ENCODE results near the gene FSTL1. TPM values are rescaled to one million over a fixed set of nuclear protein-coding genes. Genes with fewer than 3 reads are reported as not detected.

FSTL1 gene
- total RNA-seq, 3 donors from 2014 or later (not counting 1 experiment from before 2014, with no cell fraction given) = 1.1 to 1.9 (median 1.4) TPM

DNA sequence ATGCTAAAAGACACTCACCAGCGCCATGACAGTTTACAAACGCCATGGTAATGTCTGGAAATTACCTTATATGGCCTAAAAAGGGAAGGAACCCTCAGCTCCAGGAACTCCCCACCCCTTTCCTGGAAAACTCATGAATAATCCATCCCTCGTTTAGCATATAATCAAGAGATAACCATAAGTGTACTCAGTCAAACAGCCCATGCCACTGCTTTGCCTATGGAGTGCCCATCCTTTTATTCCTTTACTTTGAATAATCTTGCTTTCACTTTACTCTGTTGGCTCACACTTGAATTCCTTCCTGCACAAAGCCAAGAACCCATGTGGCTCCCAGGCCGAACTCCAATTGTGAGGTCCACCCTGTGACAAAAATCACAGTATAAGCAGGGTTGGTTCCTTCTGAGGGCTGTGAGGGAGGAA is 19.1 kb upstream of the FSTL1 start:
- 79% methylated on average over 4 of the region's 4 CpGs for WGBS (ENCODE audit: insufficient coverage)
- ATAC-seq (no peak), DNase-seq (no peak)
- no peaks in the 10 kb centered on the region for H3K4me1 ChIP-seq (ENCODE audit: control insufficient read depth, insufficient read depth, low read length)
- H3K27ac ChIP-seq (ENCODE audit: low read length) = no peak overlapping the region
- H3K4me1 Mint-ChIP-seq = no peaks in the 10 kb centered on the region
- no peak for TF ChIP-seq CTCF (IDR thresholded peaks at IDR 0.05)
- H3K9me3 ChIP-seq (ENCODE audit: control insufficient read depth, insufficient read depth, low read length) = no peaks in the 10 kb centered on the region
- H3K9me3 Mint-ChIP-seq = no peaks in the 10 kb centered on the region
- no peak overlapping the region for H3K27ac Mint-ChIP-seq
- H3K4me3 ChIP-seq (ENCODE audit: low read length) = no peak overlapping the region
- no peaks in the 10 kb centered on the region for H3K27me3 ChIP-seq (ENCODE audit: control insufficient read depth, insufficient read depth, low read length)
- no peak overlapping the region for H3K4me3 Mint-ChIP-seq
- no peaks in the 10 kb centered on the region for H3K36me3 Mint-ChIP-seq
- intact Hi-C loops (cut with micrococcal nuclease) = no loop called here
- no peaks in the 10 kb centered on the region for H3K36me3 ChIP-seq (ENCODE audit: control insufficient read depth, insufficient read depth, low read length)
- H3K27me3 Mint-ChIP-seq (ENCODE audit: low read depth in 2 of 2) = peaks cover 16 to 17% of the 10 kb centered on the region in 2 donors

DNA sequence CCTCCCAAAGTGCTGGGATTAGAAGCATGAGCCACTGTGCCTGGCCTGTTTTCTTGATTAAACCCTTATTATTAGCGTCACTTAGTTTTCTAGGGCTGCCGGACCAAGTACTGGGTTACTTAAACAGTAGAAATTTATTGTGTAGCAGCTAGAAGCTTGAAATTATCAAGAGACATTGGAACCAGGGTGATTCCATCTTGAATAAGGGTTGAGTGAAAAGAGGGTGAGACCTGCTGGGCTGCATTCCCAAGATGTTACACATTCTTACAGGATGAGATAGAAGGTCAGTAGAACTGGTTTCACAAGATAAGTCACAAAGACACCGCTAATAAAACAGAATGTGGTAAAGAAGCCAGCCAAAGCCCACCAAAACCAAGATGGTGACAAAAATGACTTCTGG is 18.6 kb upstream of the FSTL1 start:
- H3K4me3 ChIP-seq (ENCODE audit: low read length) = no peak overlapping the region
- no peaks in the 10 kb centered on the region for H3K27me3 ChIP-seq (ENCODE audit: control insufficient read depth, insufficient read depth, low read length)
- 95% methylated on average over 3 of the region's 3 CpGs for WGBS (ENCODE audit: insufficient coverage)
- DNase-seq = no peak
- H3K4me1 ChIP-seq (ENCODE audit: control insufficient read depth, insufficient read depth, low read length) = no peaks in the 10 kb centered on the region
- Mint-ChIP-seq H3K4me3 (no peak overlapping the region), H3K27me3 (ENCODE audit: low read depth in 2 of 2) (peaks cover 11 to 15% of the 10 kb centered on the region in 2 donors), H3K36me3 (no peaks in the 10 kb centered on the region), H3K4me1 (no peaks in the 10 kb centered on the region), H3K9me3 (no peaks in the 10 kb centered on the region), H3K27ac (no peak overlapping the region)
- no peak for ATAC-seq
- no peak for TF ChIP-seq CTCF (IDR thresholded peaks at IDR 0.05)
- H3K36me3 ChIP-seq (ENCODE audit: control insufficient read depth, insufficient read depth, low read length) = no peaks in the 10 kb centered on the region
- no peak overlapping the region for H3K27ac ChIP-seq (ENCODE audit: low read length)
- H3K9me3 ChIP-seq (ENCODE audit: control insufficient read depth, insufficient read depth, low read length) = no peaks in the 10 kb centered on the region
- intact Hi-C loops (cut with micrococcal nuclease) = no loop called here

DNA sequence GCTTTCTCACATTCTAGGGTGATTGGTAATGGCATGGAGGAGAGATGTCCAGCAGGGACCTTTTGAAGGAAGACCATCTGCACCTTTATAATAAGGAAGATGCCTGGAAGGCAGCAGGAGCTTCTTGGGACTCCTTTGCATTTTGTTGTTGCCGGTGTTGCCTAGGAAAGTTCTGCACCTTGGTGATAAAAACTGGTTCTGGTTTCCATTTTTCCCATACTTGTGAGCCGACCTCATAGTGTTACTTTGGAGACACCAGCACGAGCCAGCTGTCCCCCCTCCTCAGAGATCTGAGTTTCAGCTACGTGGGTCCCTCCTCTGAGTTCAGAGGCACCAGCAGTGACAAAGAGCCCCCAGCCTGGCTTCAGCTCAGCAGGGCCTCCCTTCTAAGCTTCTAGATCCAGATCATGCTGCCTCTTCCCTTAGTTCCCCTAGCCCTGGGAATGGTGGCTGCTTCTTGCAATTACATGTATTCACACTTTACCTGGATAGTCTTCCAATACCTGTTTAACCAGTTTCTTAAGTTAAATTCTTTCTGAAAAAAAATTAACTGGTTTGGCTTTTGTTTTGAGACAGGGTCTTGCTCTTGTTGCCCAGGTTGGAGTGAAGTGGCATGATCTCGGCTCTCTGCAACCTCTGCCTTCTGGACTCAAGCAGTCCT is 18.0 kb upstream of the FSTL1 start:
- no peaks in the 10 kb centered on the region for H3K36me3 Mint-ChIP-seq
- H3K36me3 ChIP-seq (ENCODE audit: control insufficient read depth, insufficient read depth, low read length) = no peaks in the 10 kb centered on the region
- no peak overlapping the region for H3K4me3 Mint-ChIP-seq
- no peaks in the 10 kb centered on the region for H3K27me3 ChIP-seq (ENCODE audit: control insufficient read depth, insufficient read depth, low read length)
- no peaks in the 10 kb centered on the region for H3K9me3 Mint-ChIP-seq
- DNase-seq (no peak), ATAC-seq (no peak)
- WGBS (ENCODE audit: insufficient coverage) = 88% methylated on average over 5 of the region's 5 CpGs
- no peaks in the 10 kb centered on the region for H3K4me1 Mint-ChIP-seq
- no peaks in the 10 kb centered on the region for H3K4me1 ChIP-seq (ENCODE audit: control insufficient read depth, insufficient read depth, low read length)
- no peak overlapping the region for H3K27ac ChIP-seq (ENCODE audit: low read length)
- H3K27ac Mint-ChIP-seq = no peak overlapping the region
- H3K9me3 ChIP-seq (ENCODE audit: control insufficient read depth, insufficient read depth, low read length) = no peaks in the 10 kb centered on the region
- peaks cover 6 to 15% of the 10 kb centered on the region in 2 donors for H3K27me3 Mint-ChIP-seq (ENCODE audit: low read depth in 2 of 2)
- intact Hi-C loops (cut with micrococcal nuclease) = no loop called here
- no peak for TF ChIP-seq CTCF (IDR thresholded peaks at IDR 0.05)
- no peak overlapping the region for H3K4me3 ChIP-seq (ENCODE audit: low read length)

DNA sequence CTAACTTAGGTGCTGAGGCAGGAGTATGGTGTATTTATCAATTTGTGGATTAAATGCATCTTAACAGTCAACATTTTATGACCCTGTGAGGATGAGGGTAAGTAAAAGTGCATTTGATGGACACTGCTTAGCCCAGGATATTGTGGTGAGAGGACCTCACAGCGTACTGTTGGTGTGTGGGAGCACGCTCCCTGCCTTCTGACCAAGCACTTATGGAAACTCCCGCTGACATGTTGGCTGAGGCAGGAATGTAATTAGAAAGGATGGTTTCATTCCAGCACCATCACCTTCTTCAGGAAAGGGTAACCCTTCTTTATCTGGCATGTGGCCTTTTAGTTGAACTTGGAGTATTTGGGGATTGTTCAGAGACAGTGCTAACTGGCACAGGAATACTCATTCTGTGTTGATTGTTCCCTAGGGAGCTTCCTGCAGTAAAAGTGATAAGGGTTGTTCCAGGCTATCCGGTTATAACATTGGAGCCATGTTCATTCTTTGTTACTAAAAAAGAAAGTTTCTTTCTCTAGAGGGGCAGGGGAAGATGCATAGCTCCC is 11.7 kb upstream of the FSTL1 start:
- H3K27me3 ChIP-seq (ENCODE audit: control insufficient read depth, insufficient read depth, low read length) = no peaks in the 10 kb centered on the region
- intact Hi-C loops (cut with micrococcal nuclease) = no loop called here
- ATAC-seq (no peak), DNase-seq (no peak)
- no peaks in the 10 kb centered on the region for H3K9me3 Mint-ChIP-seq
- H3K4me1 ChIP-seq (ENCODE audit: control insufficient read depth, insufficient read depth, low read length) = no peaks in the 10 kb centered on the region
- H3K27ac Mint-ChIP-seq = no peak overlapping the region
- H3K9me3 ChIP-seq (ENCODE audit: control insufficient read depth, insufficient read depth, low read length) = no peaks in the 10 kb centered on the region
- H3K27ac ChIP-seq (ENCODE audit: low read length) = no peak overlapping the region
- no peak overlapping the region for H3K4me3 ChIP-seq (ENCODE audit: low read length)
- TF ChIP-seq CTCF (IDR thresholded peaks at IDR 0.05) = no peak
- peaks cover 0 to 12% of the 10 kb centered on the region in 2 donors for H3K4me1 Mint-ChIP-seq
- H3K27me3 Mint-ChIP-seq (ENCODE audit: low read depth in 2 of 2) = no peaks in the 10 kb centered on the region
- H3K36me3 Mint-ChIP-seq = no peaks in the 10 kb centered on the region
- 91% methylated on average over 4 of the region's 4 CpGs for WGBS (ENCODE audit: insufficient coverage)
- no peaks in the 10 kb centered on the region for H3K36me3 ChIP-seq (ENCODE audit: control insufficient read depth, insufficient read depth, low read length)
- no peak overlapping the region for H3K4me3 Mint-ChIP-seq

Measured in natural killer cell (primary cell).